ENCODE results near the gene MTCL3.

GRCh38 chr6:127460465-127460864 is 58.7 kb downstream of the MTCL3 start:
- TF ChIP-seq POLR2A (IDR thresholded peaks at IDR 0.05; ENCODE audit: low read depth, low read length) (no peak), POLR2AphosphoS5 (IDR thresholded peaks at IDR 0.05; ENCODE audit: low read depth, low read length) (no peak)
